Suprapubic skin (tissue), 3 donors: Measurements from ENCODE around the gene SLC9A2.

Source experiments
- CTCF ChIP-seq, 2 donors: fragments of 200-600 bp in 1 of 2; fragments of 450-650 bp in 1 of 2; sonication (generic) in 1 of 2; IDR thresholded peaks; one replicate each; pipeline ENCODE4 v1.5.1; 2016 to 2019; ENCODE audit warnings: antibody characterized with exemption in 2 of 2, mild to moderate bottlenecking in 1 of 2, moderate library complexity in 1 of 2
- POLR2A ChIP-seq, 2 donors: fragments of 450-650 bp; IDR thresholded peaks; one replicate each; pipeline ENCODE4 v1.6.1; 2017; ENCODE audit warnings: antibody characterized with exemption in 2 of 2, mild to moderate bottlenecking in 2 of 2, moderate library complexity in 2 of 2

GRCh38 chr2:102703748-102704147 is 84.4 kb downstream of the SLC9A2 start:
- TF ChIP-seq CTCF (IDR thresholded peaks at IDR 0.05), result no peak
- no peak for TF ChIP-seq POLR2A (IDR thresholded peaks at IDR 0.05)
